Measurements from ENCODE around the gene VASH2.
"Not testable (repeated sequence)": the region's sequence is repeated elsewhere in the genome, so short reads cannot be mapped to it uniquely, and the experiment has no call there.

VASH2 gene

DNA sequence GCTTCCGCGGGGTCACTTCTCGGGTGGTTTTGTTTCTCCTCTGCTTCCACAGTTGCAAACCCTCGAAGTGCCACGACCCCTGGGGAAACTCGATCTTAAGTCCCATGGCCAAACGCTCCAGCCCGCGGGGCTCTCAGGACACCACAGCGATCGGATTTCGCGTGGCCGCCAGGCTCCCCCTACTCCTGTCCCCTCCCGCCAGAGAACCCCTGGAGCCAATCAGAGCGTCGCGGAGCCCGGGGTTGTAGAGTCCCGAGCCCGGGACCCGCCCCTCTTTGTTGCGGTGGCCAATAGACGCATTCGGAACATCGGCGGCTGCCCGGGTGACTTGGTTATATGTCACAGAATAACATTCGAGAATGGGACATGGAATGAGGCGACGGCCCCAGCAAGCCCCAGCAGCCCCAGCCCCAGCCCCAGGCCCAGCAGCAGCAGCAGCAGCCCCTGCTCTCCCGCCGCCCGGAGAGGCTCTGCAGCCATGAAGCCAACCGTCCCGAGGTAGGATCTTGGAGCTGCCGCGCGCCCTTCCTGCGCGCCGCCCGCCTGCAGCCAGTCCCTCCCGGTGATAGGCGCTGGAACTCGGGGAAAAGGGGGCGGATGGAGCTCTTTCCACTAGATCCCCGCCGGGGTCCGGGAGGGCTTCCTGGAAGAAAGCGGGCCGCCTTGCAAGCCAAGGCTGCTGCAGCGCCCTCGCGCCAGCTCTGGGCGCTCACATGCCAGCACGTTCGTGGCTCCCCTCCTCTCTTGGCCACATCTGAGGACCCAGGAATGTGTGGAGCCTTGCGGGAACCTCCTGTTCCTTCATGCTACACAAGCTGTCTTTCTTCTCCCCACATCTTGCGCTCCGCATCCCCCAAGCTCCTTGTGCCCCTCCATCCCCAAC lies at the start of gene VASH2:
Gene VASH2 (plus strand): TSS at position 299 of the 883 bp plus-strand sequence. CDS start 1,002 bp downstream, outside the sequence.
- DNase-seq (ENCODE audit: low spot score) = peak; percentile 92

DNA sequence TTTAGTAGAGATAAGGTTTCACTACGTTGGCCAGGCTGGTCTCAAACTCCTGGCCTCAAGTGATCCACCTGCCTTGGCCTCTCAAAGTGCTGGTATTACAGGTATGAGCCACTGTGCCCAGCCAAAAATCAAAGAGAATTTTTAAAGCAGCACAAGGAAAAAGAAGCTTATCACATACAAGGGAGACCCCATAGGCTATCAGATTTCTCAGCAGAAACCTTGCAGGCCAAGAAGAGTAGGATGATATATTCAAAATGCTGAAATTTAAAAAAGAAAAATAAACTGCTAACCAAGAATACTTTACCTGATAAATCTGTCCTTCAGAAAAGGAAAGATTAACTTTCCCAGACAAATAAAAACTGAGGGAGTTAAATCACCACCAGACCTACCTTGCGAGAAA lies 49.1 kb upstream of the VASH2 start:
- DNase-seq (ENCODE audit: low spot score) = no peak

DNA sequence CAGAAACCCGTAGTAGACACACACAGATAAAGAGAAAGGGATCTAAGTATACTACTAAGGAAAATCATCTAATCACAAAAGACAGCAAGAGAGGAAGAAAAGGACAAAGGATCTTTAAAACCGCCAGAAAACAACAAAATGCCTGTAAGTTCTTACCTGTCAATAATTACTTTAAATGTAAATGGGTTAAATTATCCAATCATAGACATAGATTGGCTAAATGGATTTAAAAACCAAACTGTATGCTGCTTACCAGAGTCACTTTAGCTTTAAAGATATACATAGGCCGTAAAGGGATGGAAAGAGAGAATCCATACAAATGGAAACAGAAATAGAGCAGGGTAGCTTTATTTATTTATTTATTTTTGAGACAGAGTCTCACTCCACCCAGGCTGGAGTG lies 48.3 kb upstream of the VASH2 start:
- no peak for DNase-seq (ENCODE audit: low spot score)

DNA sequence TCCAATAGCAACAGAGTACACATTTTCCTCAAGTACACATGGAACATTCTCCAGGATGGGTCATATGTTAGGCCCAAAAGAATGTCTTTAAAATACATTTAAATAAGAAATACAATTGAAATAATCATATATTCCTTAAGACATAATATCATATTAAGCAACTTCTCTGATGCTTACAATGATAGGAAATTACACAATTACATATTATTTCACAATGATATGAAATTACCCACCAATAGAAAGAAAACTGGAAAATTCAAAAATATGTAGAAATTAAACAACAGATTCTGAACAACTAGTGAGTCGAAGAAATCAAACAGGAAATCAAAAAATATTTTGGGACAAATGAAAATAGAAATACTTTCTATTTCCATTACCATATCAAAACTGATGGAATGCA lies 46.7 kb upstream of the VASH2 start:
- DNase-seq (ENCODE audit: low spot score) = no peak

DNA sequence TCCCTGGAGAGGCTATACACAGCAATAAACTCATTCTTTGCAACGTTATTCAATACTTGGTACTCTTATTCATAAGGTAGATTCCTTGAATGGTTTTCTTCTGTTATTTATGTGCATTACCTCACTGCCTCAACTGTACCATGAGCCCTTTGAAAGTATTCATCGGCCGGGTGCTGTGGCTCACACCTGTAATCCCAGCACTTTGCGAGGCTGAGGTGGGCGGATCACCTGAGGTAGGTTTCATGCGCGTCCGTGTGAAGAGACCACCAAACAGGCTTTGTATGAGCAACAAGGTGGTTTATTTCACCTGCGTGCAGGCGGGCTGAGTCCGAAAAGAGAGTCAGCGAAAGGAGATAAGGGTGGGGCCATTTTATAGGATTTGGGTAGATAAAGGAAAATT lies 42.3 kb upstream of the VASH2 start:
- not testable (repeated sequence) for DNase-seq (ENCODE audit: low spot score)

DNA sequence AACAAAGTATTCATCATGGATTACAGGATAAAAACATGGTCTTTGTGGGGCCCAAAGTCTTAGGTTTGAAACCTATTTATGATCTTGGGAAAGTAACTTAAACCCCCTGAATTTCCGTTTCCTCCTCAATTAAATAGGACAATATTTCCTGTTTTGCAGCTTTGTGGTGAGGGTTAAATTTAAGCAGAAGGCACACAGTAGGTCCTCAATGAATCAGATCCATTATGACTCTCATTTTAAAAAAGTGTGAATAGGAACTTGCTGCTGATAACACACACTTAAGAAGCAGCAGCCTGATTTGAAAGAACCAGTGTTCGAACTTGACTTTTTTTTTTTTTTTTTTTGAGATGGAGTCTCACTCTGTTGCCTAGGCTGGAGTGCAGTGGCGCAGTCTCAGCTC lies 41.4 kb upstream of the VASH2 start:
- no peak for DNase-seq (ENCODE audit: low spot score)

DNA sequence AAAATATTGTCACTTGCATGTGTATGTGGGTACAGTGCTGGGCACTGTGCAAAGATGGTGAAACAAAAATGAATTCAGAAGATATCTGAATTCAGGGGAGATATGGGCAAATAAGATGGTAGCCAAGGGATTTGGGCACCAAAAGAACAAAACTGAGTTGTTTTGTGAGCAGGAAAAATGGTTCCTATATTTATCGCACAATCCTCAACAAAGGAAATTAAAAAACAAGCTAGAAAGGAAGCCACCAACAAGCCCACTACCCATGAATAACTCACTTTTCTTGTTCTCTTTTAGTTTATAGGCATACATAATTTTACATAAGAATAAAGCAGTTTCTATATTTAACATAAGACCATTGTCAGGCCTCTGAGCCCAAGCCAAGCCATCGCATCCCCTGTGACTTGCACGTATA lies 40.7 kb upstream of the VASH2 start:
- no peak for DNase-seq (ENCODE audit: low spot score)

DNA sequence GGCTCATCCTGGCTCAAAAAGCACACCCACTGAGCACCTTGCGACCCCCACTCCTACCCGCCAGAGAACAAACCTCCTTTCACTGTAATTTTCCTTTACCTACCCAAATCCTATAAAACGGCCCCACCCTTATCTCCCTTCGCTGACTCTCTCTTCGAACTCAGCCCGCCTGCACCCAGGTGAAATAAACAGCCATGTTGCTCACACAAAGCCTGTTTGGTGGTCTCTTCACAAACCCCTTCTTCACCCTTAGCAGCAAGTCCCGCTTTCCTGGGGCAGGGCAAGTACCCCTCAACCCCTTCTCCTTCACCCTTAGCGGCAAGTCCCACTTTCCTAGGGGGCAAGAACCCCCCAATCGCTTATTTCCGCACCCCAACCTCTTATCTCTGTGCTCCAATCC lies 40.1 kb upstream of the VASH2 start:
- not testable (repeated sequence) for DNase-seq (ENCODE audit: low spot score)

DNA sequence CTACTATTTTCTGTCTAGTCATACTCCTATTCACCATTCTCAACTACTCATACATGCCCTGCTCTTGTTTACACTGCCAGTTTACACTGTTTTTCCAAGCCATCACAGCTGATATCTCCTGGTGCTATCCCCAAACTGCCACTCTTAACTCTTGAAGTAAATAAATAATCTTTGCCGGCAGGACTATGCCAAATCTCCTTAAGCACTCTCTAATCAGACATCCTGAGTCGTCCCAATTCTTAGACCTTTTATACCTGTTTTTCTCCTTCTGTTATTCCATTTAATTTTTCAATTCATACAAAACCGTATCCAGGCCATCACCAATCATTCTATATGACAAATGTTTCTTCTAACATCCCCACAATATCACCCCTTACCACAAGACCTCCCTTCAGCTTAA lies 36.7 kb upstream of the VASH2 start:
- DNase-seq (ENCODE audit: low spot score) = not testable (repeated sequence)

DNA sequence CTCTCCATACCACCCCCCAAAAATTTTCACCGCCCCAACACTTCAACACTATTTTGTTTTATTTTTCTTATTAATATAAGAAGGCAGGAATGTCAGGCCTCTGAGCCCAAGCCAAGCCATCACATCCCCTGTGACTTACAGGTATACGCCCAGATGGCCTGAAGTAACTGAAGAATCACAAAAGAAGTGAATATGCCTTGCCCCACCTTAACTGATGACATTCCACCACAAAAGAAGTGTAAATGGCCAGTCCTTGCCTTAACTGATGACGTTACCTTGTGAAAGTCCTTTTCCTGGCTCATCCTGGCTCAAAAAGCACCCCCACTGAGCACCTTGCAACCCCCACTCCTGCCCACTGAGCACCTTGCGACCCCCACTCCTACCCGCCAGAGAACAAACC lies 36.2 kb upstream of the VASH2 start:
- not testable (repeated sequence) for DNase-seq (ENCODE audit: low spot score)

DNA sequence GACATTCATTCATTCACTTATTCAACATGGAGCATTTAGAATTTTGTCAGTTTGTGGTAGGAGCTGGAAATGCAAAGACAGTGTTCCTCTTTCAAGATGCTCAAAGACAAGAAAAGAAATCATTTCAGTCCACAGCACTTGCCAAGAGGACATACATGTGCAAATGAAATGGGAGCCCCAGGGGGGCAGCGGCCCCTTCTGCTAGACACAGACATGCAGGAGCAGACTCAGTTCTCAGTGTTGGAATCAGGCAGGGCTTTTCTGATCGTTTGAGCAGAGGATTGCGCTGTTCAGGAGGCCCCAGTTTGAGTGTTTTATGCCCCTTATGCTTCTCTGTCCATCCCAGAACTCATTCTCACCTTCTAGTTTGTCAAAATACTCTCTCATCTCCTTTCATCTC lies 35.6 kb upstream of the VASH2 start:
- DNase-seq (ENCODE audit: low spot score) = no peak

DNA sequence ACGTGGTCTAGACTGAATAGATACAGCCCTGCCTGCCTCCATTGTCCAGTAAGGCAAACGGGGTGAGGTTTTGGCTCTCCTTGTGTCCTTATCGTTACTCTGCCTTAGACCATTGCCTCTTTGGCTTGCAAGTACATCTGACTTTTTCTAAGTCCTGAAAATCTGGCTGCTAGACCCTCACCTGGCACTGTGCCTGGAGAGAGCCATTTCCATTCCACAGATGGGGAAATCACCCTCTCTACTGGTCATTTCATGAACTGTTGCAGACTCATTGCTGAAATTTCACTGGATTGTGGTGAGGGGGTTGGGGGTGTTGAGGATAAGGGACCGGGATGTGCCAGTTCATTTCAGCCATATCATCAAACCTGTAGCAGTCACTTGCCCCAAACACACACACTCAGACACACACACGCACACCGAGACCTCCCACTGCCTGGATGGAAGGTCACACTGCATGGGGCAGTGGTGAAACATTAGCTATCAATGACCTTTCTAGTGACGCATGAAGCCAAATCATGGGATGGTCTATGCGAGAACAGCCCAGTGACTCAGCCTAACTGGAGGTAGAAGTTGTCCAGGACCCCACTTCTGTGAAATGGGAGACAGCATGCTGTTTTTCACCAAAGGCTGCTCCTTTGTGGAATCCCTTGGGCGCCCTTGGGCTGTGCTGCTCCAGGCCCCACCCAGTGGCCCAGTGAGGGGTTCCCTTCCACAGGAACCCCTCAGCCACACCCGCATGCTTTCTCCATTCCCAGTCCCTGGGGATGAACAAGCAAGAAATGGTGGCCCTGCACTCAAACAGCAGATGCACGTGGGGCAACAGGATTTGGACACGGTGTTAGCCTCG lies 34.9 kb upstream of the VASH2 start:
- DNase-seq (ENCODE audit: low spot score) = no peak

DNA sequence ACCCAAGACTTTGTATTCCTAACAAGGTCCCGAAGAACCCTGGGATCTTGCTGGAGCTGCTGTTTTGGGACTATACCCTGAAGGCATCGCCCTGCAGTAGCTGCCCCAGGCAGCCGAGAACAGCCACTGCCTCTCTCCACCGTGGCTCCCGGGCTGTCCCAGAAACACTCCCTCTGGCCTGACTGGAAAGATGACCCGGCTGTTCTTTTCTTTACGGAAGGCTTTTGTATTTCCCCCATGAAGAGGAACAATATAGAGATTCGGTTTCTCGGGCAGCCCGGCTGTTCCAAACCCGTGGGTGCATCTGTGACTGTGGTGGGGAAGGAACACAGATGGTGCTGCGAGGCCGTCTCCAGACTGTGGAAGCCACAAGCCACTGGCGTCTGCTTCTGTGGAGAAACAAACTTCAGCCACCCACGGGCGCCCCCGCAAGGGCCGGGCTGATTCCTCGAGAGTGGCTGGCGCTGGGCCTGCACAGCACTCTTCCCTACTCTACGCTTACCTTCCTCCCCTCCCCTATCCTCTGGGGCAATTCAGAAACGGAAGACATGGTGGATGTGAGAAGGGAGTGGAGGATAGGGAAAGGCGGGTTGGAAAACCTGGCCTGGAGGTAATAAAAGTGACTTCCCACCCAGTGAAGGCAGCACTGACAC lies 33.7 kb upstream of the VASH2 start:
- DNase-seq (ENCODE audit: low spot score) = peak; percentile 20

DNA sequence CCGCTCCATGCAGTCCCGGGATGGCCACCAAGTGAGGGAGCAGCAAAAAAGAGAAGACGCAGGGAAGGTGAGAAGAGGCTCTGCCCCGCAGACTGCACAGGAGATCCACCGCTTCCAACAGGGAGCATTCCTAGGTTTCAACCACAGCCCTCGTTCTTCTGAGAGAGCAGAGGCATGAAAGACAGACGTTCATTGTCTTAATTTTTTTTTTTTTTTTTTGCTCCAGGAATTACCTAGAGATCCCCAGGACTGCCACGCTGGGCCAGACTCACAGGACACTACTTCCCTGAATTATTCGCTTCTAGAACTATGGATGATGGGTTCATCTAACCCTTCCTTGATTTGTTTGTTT lies 33.2 kb upstream of the VASH2 start:
- DNase-seq (ENCODE audit: low spot score) = no peak

DNA sequence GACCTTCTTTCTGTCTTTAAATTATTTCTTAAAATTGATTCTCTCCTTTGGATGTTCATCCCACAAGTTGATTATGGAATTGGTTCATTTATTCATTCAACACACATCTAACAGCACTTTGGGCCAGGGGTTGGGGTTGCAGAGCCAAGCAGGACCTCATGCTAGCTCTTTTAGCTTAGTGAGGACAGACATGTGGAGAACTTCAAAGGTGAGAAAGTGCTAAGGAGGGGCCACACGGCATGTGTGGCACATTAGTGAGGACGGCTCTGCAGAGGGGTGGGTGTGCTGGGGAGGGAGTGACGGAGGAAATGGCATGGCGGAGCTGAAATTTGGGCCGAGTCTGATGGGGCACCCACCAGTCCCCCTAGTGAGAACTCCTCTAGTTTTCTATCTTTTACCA lies 32.5 kb upstream of the VASH2 start:
- no peak for DNase-seq (ENCODE audit: low spot score)

DNA sequence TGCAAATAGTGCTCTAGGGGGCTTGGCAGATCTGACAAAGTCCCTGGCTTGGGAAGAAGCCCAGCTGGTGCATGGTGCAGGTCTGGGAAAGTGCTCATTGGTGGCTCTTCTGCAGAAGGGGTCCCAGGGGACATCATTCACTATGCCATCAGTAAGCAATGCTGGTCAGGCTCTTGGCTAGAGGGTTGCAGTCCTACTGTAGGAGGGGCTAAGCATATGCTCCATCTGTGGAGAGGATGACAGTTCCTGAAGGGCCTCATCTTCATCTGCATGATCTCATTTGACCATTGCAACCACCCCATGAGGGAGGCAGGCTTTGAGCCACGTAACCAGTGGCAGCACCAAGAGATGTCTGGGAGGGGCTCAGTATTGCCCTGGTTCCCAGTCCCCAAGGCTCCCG lies 31.5 kb upstream of the VASH2 start:
- no peak for DNase-seq (ENCODE audit: low spot score)

DNA sequence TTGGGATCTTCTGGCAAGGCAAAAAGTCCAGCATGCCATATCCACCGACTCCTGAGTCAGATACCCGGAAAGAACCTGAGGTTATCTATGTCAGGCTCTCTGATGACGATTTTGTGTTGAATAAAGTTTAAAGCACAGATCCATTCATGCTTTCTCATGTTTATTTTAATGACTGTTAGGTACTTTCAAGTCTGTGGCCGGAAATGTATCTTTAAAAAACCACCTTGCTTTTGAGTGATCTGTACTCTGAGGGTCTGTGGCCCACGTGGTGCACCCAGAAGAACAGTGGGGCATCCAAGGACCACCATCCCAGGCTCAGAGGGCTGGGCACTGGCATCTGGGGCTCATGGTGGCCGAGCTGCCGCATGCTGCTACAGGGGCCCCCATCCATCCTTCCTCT lies 30.1 kb upstream of the VASH2 start:
- DNase-seq (ENCODE audit: low spot score) = no peak

DNA sequence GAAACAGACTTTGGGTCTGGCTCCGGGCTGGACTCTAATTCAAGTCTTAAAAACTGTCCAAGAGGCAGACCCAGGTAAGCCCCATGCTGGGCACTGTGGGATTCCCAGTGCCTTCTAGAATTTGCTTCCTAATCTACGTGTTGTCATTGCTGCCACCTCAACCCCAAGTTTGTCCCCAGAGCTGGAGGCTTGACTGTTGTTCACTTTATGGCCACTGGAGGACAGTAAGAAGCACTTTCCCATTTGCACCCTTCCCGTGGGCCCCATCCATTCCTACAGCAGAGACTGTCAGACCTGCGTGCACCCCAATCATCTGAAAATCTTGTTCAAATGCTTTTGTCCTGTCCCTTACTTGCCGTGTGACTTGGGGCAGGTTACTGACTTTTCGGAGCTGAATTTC lies 29.4 kb upstream of the VASH2 start:
- DNase-seq (ENCODE audit: low spot score) = no peak

DNA sequence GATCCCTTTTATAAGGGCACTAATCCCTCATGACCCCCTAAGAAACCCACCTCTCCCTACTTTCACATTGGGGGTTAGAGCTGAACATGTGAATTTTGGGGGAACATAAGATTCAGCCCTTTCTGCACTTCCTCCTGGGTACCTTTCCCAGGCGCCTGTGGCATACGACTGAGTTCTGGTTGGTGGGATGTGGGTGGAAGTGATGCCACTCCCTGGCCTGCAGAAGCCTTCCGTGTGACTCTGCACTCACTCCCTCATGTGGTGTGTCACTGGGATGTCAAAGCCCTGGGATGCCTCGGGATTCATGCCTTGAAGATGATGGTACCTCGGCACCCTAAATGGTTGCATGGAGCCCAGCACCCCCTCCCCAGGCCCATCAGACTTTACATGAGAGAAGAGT lies 28.3 kb upstream of the VASH2 start:
- no peak for DNase-seq (ENCODE audit: low spot score)

DNA sequence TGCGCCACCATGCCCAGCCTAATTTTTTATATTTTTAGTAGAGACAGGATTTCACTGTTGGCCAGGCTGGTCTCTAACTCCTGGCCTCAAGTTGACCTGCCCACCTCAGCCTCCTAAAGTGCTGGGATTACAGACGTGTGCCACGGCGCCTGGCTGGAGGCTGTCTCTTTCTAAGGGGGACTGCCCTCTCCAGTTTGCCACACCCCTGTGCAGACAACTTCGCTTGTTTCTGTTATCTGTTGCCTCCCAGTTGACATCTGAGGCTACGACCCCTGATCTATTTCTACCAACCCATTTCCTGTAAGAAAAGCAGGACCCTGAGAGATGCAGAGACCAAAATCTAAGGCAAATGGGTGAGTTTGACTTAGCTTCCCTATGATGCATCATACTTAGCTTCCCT lies 24.0 kb upstream of the VASH2 start:
- no peak for DNase-seq (ENCODE audit: low spot score)

DNA sequence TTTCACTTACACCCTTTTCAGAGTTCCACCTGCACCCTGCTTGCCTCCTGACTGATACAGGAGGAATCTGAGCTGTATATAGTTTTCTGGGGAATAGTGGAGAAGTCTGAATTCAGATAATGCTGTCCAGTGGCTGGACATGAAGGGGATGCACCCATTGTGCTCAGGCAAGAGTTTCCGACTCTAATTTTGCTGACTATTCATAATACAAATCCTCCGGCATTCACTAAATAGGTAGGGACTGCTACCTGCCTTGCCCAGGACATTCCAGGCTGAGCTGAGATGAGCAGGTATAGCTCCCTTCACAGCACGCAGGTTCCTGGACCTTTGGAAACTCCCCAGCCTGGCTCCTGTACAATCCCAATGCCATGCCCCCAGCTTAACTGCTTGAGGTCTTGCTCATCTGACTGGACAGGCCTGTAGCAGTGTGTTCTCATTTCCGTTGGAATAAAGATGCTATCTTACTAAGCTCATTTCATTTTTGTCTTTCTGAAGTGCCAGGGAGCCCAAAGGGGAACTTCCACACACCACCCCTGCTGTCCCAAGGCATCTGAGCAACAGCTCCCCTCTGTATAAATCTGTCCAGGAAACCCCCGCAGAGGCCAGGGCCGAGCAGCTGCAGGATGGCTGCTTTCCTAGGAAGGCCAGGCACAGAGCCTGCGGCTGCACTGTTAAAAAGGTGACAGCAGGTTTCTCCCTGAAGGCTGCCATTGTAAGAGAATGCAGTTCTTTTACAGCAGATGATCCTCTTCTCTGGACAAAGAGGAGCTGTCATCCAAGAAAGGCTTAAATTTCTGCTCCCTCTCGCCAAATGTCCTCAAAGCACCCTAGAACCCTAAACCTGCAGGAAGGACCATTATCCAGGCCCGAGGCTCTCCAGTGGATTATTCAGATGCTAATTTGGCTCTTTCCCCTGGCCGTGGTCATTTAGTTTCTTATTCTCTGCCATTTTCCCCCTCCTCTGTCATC lies 21.7 kb upstream of the VASH2 start:
- DNase-seq (ENCODE audit: low spot score) = no peak

Data from AG08395 (cell line).